Suprapubic skin (tissue), 4 donors: Measurements from ENCODE around the gene OSBPL3. TPM values are rescaled to one million over a fixed set of nuclear protein-coding genes. Genes with fewer than 3 reads are reported as not detected.

Source experiments
- DNase-seq, 2 donors: peaks; one replicate each; pipeline ENCODE4 v3.0.0-alpha.2; 2019; ENCODE audit warnings: low spot score in 2 of 2
- H3K27ac ChIP-seq: fragments of 200-600 bp; sonication (generic); one replicate; pipeline ENCODE4 v1.5.1; 2019
- H3K27me3 ChIP-seq: fragments of 200-600 bp; sonication (generic); one replicate; pipeline ENCODE4 v1.5.1; 2019
- H3K36me3 ChIP-seq: fragments of 200-600 bp; sonication (generic); one replicate; pipeline ENCODE4 v1.5.1; 2019
- H3K4me1 ChIP-seq: fragments of 200-600 bp; sonication (generic); one replicate; pipeline ENCODE4 v1.5.1; 2019
- H3K4me3 ChIP-seq: fragments of 200-600 bp; sonication (generic); one replicate; pipeline ENCODE4 v1.5.1; 2019; ENCODE audit warnings: mild to moderate bottlenecking
- H3K9me3 ChIP-seq: fragments of 200-600 bp; sonication (generic); one replicate; pipeline ENCODE4 v1.5.1; 2019
- CTCF ChIP-seq, 2 donors: fragments of 200-600 bp in 1 of 2; fragments of 450-650 bp in 1 of 2; sonication (generic) in 1 of 2; IDR thresholded peaks; one replicate each; pipeline ENCODE4 v1.5.1; 2016 to 2019; ENCODE audit warnings: antibody characterized with exemption in 2 of 2, mild to moderate bottlenecking in 1 of 2, moderate library complexity in 1 of 2
- EP300 ChIP-seq: sonication (generic); formaldehyde crosslinking; IDR thresholded peaks from one replicate; pipeline ENCODE4 v1.6.1; 2017; ENCODE audit warnings: antibody characterized with exemption
- POLR2A ChIP-seq, 2 donors: fragments of 450-650 bp; IDR thresholded peaks; one replicate each; pipeline ENCODE4 v1.6.1; 2017; ENCODE audit warnings: antibody characterized with exemption in 2 of 2, mild to moderate bottlenecking in 2 of 2, moderate library complexity in 2 of 2
- POLR2AphosphoS5 ChIP-seq, 3 donors: sonication (generic); formaldehyde crosslinking; IDR thresholded peaks; one replicate each; pipeline ENCODE4 v1.6.1; 2017; ENCODE audit warnings: antibody characterized with exemption in 3 of 3
- WGBS: methylation state at CpG from one replicate; pipeline ENCODE4 v1.1.5; 2018; 5-methylcytosine and 5-hydroxymethylcytosine counted together
- total RNA-seq, 4 donors: library from RNA; depleted of rRNA; stranded (reverse); fragments of >200 nt; gene quantifications; one replicate each; pipeline ENCODE4 v1.1.0, GENCODE V29; 2016

Gene OSBPL3
- total RNA-seq, 4 donors from 2014 or later: 22.0 to 49.0 (median 27.3) TPM

- Histone ChIP-seq H3K4me3 (no peak overlapping the region), H3K4me1 (no peaks in the 10 kb centered on the region), H3K27me3 (no peaks in the 10 kb centered on the region), H3K9me3 (no peaks in the 10 kb centered on the region), H3K27ac (no peak overlapping the region), H3K36me3 (peaks cover 3% of the 10 kb centered on the region)
- DNase-seq: no peak
- WGBS: 93% methylated on average over 6 of the region's 6 CpGs
- TF ChIP-seq EP300 (no peak), CTCF (IDR thresholded peaks at IDR 0.05) (no peak), POLR2A (IDR thresholded peaks at IDR 0.05) (no peak), POLR2AphosphoS5 (IDR thresholded peaks at IDR 0.05) (no peak)
These were observed 132.2 kb downstream of the OSBPL3 start for GRCh38 chr7:24847754-24848153.

- Histone ChIP-seq H3K9me3 (no peaks in the 10 kb centered on the region), H3K36me3 (peaks cover 10% of the 10 kb centered on the region), H3K27ac (no peak overlapping the region), H3K27me3 (no peaks in the 10 kb centered on the region), H3K4me1 (no peaks in the 10 kb centered on the region), H3K4me3 (no peak overlapping the region)
- 96% methylated on average over 5 of the region's 5 CpGs for WGBS
- TF ChIP-seq EP300: no peak
- DNase-seq: no peak
These were observed 136.1 kb downstream of the OSBPL3 start for GRCh38 chr7:24843821-24844434.

GRCh38 chr7:24842449-24843241 lies 137.3 kb downstream of the OSBPL3 start:
- no peak for TF ChIP-seq CTCF (IDR thresholded peaks at IDR 0.05)
- TF ChIP-seq POLR2AphosphoS5 (IDR thresholded peaks at IDR 0.05): no peak
- no peak for TF ChIP-seq POLR2A (IDR thresholded peaks at IDR 0.05)
- no peak for TF ChIP-seq EP300
- 90% methylated on average over 5 of the region's 5 CpGs for WGBS
- Histone ChIP-seq H3K27ac (no peak overlapping the region), H3K4me1 (no peaks in the 10 kb centered on the region), H3K4me3 (no peak overlapping the region), H3K27me3 (no peaks in the 10 kb centered on the region), H3K9me3 (no peaks in the 10 kb centered on the region), H3K36me3 (peaks cover 7% of the 10 kb centered on the region)
- DNase-seq: no peak

GRCh38 chr7:24842029-24842428 lies 137.9 kb downstream of the OSBPL3 start:
- TF ChIP-seq EP300 (no peak), POLR2A (IDR thresholded peaks at IDR 0.05) (no peak), POLR2AphosphoS5 (IDR thresholded peaks at IDR 0.05) (no peak), CTCF (IDR thresholded peaks at IDR 0.05) (no peak)
- DNase-seq: no peak
- no peak overlapping the region for H3K27ac ChIP-seq
- H3K27me3 ChIP-seq: no peaks in the 10 kb centered on the region
- H3K9me3 ChIP-seq: no peaks in the 10 kb centered on the region
- H3K4me3 ChIP-seq: no peak overlapping the region
- 65% methylated on average over 2 of the region's 2 CpGs for WGBS
- no peaks in the 10 kb centered on the region for H3K4me1 ChIP-seq
- peaks cover 7% of the 10 kb centered on the region for H3K36me3 ChIP-seq

- Histone ChIP-seq H3K4me1 (no peaks in the 10 kb centered on the region), H3K9me3 (no peaks in the 10 kb centered on the region), H3K36me3 (peaks cover 7% of the 10 kb centered on the region), H3K4me3 (no peak overlapping the region), H3K27ac (no peak overlapping the region), H3K27me3 (no peaks in the 10 kb centered on the region)
- TF ChIP-seq POLR2A (IDR thresholded peaks at IDR 0.05) (no peak), CTCF (IDR thresholded peaks at IDR 0.05) (no peak), EP300 (no peak), POLR2AphosphoS5 (IDR thresholded peaks at IDR 0.05) (no peak)
- no peak for DNase-seq
These were observed 139.4 kb downstream of the OSBPL3 start for GRCh38 chr7:24840563-24840962.
